Measurements from ENCODE around the gene CADPS.

DNA sequence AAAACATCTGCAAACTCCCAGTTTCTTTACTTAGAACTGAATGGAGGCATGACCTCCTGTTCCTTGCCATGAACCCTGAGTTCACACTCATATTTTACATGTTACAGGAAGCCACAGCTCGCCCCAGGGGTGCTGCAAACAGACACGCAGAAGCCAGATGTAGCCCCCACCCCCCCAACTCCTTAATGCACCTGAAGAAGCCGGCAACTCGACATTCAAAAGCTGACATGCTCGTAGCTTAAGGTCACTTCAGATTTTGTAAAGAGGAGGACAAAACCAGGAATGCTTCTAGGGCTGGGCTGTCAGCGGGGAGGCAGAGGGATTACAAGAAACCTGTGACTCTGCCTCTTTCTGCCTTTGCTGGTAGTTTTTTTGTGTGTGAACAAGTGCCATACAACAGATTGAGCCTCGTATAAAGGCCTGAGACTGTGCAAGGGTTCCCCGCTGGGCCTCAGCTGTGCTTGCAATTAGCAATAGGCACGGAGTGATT is 459.9 kb downstream of the CADPS start:
- TF ChIP-seq, protein P1, sequence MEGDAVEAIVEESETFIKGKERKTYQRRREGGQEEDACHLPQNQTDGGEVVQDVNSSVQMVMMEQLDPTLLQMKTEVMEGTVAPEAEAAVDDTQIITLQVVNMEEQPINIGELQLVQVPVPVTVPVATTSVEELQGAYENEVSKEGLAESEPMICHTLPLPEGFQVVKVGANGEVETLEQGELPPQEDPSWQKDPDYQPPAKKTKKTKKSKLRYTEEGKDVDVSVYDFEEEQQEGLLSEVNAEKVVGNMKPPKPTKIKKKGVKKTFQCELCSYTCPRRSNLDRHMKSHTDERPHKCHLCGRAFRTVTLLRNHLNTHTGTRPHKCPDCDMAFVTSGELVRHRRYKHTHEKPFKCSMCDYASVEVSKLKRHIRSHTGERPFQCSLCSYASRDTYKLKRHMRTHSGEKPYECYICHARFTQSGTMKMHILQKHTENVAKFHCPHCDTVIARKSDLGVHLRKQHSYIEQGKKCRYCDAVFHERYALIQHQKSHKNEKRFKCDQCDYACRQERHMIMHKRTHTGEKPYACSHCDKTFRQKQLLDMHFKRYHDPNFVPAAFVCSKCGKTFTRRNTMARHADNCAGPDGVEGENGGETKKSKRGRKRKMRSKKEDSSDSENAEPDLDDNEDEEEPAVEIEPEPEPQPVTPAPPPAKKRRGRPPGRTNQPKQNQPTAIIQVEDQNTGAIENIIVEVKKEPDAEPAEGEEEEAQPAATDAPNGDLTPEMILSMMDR (IDR thresholded peaks at IDR 0.05): no peak
- TF ChIP-seq POLR2AphosphoS5 (IDR thresholded peaks at IDR 0.05; ENCODE audit: low read depth, low read length) (no peak), TCF7L2 (IDR thresholded peaks at IDR 0.05; ENCODE audit: low read depth, low read length) (no peak)
